Activated naive CD4-positive, alpha-beta T cell (primary cell): ENCODE data around the gene OR51E2.
A peak's percentile ranks its signal among the peaks of the same experiment; 100 is the strongest.

ENCODE experiments used
- DNase-seq, 4 experiments: peaks; one replicate each; lab custom pipeline; 2025; lab: John Stamatoyannopoulos, UW

The OR51E2 gene

DNA sequence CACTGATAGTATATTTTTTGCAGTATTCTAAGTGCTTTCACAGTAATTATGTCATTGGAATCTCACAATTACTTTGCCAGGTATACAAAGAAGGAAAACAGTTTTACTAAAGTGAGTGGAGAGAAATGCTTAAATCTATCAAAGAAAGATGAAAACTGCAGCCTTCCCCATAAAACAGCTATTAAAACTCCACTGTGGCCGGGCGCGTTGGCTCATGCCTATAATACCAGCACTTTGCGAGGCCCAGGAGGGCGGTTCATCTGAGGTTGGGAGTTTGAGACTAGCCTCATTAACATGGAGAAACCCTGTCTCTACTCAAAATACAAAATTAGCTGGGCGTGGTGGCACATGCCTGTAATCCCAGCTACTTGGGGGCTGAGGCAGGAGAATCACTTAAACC lies 34.8 kb downstream of the OR51E2 start:
- no peak for DNase-seq

DNA sequence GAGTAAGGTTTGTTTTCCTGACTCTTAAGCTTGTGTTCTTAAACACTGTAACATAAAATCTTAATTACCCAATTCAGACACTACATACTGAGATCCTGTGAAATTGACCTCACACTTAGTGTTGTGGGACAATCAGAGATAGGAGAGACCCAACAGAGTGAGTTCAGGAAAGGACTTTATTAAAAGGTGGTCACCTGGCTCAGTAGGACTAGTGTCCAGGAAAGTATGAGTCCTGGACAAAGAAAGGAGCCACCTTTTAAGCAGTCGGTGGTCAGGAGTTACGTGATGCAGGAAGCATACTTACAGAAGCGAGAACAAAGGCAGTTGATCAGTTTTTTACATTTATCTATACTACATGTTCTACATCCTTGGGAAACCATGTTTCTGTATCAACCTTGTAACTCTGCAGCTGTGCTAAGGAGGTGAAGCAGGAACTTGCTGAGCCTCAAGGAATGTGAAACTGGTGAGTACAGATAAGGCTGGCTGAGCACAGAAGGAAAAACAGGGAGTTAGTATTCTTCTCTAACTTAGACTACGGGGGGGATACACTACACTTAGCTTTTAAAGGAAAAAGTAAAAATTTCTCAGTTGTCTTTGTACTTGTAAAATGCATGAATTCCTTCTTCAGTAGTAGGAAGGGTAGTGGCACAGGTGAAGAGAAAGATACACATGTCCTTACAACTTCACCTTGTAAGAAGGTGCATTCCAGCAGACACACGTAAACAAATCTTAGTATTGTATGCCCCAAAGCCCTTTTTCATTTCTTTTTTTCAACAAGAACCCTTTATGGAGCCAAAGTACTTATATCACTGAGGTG lies 38.8 kb downstream of the OR51E2 start:
- DNase-seq: no peak

DNA sequence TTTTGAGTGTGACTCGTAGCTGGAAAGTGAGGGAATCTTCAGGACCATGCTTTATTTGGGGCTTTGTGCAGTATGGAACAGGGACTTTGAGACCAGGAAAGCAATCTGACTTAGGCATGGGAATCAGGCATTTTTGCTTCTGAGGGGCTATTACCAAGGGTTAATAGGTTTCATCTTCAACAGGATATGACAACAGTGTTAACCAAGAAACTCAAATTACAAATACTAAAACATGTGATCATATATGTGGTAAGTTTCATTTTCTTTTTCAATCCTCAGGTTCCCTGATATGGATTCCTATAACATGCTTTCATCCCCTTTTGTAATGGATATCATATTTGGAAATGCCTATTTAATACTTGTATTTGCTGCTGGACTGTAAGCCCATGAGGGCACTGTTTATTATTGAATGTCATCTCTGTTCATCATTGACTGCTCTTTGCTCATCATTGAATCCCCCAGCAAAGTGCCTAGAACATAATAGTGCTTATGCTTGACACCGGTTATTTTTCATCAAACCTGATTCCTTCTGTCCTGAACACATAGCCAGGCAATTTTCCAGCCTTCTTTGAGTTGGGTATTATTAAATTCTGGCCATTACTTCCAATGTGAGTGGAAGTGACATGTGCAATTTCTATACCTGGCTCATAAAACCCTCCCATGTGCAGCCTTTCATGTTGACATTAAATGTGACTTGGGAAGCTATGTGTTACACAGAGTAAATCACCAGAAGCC lies 42.9 kb downstream of the OR51E2 start:
- no peak for DNase-seq

DNA sequence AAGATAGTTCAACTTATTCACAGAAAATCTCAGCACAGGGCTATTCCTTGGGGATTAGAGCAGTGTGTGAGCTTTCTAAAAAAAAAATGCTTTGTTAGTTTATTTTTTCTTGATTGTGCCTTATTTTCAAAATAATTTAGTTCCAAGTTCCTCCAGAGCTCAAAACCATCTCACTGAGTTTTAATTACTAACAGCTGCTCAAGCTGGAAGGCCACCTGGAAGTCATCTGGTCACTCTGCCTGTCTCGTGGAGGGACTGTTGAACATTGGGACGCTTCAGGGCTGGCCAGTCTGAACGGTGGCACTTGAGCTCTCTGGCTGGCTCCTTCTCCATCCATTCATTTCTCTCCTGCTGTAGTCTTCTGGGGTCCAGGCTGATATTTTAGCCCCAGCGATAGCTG lies 49.9 kb downstream of the OR51E2 start:
- DNase-seq: no peak

DNA sequence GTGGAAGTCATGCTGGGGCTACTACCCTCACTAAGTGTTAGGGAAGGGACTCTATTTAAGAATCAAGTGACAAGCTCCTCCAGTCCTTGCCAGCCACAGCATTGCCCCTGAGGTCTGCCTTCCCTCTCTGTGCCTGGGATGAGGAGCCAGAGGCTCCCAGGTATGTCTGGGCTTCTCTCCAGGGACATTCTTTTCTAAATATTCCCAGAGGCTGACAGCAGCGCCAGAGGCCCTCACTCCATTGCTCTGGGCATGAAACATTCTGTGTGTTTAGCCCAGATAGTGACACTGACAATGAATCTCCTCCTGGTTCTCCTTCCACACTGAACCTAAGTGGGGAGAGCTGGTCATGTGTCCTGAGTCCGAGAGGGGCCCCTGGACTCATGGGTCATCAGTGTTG lies 51.7 kb downstream of the OR51E2 start:
- DNase-seq: no peak

DNA sequence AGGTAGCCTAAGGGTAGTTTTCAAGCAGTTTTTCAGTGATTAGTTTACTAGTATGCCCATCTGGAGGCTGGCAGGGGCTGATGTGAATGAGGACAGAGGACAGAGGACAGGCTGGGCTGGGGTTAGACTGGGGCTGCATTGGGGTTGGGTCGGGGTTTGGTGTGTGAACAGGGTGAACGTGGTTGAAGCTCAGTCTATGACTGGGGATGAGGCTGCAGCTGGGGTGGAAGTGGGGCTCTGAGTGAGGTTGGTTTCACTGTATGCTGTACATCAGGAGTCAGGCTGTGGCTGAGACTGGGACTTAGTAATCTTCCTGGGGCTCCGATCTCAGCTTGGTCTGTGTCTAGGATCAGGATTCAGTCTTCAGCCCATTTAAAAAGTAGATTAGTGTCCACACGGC lies 53.4 kb downstream of the OR51E2 start:
- no peak for DNase-seq

DNA sequence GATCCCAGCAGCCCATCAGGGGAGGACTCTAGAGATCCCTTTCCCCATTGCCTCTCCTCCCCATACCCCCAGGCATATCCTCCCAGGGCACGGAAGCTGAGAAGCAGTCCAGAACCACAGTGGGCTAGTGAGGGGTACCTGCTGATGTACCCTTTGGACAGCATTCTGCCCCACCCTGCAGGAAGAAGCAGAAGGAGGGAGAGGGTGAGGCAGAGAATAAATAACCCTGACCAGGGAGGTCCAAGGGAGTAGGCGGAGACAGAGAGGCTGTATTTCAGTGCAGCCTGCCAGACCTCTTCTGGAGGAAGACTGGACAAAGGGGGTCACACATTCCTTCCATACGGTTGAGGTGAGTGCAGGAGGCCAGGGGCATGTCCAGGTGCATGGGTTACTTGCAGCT lies 54.0 kb downstream of the OR51E2 start, which contains the start of gene OR51E1:
Gene OR51E1 (plus strand): TSS at position 301 of the 400 bp plus-strand sequence. CDS start 8,545 bp downstream, outside the sequence.
- DNase-seq: no peak

DNA sequence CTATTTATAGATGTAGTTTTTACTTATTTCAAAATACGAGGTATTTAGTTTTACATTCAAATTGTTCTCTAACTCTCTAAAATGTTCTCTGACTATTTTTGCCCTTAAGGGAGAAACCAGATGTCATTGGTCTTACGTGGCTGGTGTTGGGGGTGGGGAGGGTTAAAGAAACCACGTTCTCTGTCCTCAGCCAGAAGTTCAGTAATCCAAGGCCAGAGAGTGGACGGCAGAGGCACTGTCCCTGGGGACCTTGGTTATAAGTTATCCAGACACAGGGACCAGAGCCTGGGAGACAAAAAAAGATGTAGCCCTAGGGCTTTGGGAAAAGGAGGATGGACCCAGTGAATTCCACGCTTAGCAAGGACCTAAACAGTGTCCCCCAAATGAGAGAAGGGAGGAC lies 54.6 kb downstream of the OR51E2 start:
- DNase-seq: no peak

DNA sequence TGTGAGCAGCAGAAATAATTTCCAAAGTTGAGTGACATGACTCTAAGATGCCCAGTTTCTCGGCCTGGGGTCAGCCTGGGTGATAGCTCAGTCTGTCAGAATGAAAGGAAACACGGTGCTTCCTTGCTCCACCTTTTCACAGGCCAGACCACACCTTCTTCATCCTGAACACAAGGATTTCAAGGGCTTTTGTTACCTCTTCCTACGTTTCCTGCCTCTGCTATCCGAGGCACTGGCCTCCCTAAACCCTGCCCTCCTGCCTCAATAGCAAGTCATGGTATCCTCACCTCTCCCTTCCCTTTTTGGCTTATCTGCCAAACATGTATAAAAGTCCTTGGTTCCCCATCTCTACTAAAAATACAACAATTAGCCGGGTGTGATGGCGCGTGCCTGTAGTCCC lies 55.6 kb downstream of the OR51E2 start:
- no peak for DNase-seq

DNA sequence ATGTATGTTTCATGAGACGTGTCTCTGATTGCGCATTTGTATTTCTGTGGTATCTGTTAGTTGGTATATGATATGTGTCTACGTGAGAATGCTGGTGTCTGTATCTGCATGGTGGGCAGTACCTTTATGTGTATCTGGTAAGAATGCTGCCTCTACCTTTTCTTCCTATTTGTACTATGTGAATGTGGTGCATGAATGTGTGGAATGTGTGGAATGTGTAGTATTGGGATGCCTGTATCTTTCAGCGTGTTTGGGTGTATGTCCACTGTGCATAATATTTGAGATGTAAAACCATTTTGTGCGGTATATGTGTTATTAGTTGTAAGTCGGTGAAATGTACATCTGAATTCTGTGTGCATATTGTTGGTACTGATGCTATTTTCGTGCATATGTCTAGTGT lies 56.2 kb downstream of the OR51E2 start:
- DNase-seq: no peak

DNA sequence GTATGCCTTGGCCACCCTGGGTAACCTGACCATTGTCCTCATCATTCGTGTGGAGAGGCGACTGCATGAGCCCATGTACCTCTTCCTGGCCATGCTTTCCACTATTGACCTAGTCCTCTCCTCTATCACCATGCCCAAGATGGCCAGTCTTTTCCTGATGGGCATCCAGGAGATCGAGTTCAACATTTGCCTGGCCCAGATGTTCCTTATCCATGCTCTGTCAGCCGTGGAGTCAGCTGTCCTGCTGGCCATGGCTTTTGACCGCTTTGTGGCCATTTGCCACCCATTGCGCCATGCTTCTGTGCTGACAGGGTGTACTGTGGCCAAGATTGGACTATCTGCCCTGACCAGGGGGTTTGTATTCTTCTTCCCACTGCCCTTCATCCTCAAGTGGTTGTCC lies 57.7 kb downstream of the OR51E2 start:
- DNase-seq: no peak

DNA sequence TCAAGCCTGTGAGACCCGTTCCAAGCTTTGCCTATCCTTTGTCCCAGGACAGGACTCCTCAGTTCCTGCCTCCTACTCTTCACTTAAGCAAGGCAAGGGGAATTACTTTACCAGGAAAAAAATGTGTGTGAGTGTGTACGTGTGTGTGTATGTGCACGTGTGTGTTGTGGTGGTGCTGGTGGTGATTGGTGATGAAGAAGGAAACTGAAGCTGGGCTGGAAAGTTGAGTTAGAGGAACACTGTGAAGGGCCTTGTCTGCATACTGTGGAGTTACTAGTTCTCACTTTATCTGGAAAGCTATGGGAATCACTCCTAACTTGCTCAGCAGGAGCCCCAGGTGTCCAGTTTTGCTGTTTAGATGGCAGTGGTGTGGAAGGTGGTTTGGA lies 60.0 kb downstream of the OR51E2 start:
- no peak for DNase-seq

DNA sequence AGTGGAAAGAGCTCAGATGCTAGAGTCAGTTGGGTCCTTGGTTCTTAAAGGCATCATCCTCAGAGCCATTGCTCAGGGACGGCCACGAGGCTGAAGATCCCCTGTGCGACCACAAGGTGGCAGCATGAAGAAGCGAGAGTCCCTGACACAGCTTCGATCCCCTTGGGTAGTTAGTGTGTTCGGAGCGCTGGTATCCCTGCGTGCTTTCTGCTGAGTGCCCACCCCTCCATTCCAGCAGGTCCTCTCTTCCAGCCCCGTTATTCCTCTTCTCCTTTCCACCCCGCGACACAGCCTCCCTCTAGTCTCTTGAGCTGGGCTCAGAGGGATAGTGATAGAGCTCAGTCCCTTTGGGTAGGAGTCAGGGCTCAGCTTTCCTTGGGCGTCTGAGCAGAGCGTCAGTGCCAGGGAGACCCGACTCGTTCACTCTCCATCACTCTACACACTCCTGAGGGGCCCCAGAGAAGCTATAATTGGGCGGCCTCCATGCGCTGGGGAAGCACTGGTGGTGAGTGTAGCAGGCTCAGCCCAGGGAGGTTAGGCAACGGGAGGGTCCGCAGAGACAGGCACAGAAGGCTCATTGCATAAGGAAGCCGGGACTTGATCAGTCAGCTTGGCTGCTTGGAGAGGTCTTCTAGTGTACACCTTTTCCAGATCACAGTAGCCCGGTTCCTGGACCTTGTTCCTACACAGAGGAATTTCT lies 60.5 kb downstream of the OR51E2 start, which contains the start of gene OR51D1:
Gene OR51D1 (plus strand): TSS at position 516 of the 700 bp plus-strand sequence. CDS start 2,314 bp downstream, outside the sequence.
- peak; percentile 18 to 55 (median 36) for DNase-seq

DNA sequence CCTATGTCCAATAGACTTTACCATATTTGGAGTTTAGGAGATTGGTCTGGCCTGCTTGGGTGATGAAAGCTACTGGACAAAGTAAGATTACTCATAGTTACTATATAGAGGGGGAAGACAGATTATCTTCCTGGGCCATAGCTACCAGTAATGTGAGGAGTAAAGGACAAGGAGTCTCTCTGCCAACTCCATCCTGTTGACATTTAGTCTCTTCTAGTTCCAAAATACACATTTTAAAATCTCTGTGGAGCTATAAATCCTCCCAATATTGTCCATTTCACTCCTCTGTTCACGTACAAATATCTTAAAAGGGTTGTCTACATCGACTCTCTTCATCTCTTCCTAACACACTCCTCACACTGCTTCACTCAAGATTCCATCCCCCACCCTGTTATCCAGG lies 61.5 kb downstream of the OR51E2 start:
- DNase-seq: no peak
